GM19351 (cell line): ENCODE data around the gene TTC34.

Experiments used
- ATAC-seq: cut with Tn5 transposase; IDR thresholded peaks from one replicate; pipeline ENCODE4 v1.9.1; 2021; ENCODE audit warnings: mild to moderate bottlenecking, moderate library complexity; ENCODE audit not compliant: unreplicated experiment

The TTC34 gene

DNA sequence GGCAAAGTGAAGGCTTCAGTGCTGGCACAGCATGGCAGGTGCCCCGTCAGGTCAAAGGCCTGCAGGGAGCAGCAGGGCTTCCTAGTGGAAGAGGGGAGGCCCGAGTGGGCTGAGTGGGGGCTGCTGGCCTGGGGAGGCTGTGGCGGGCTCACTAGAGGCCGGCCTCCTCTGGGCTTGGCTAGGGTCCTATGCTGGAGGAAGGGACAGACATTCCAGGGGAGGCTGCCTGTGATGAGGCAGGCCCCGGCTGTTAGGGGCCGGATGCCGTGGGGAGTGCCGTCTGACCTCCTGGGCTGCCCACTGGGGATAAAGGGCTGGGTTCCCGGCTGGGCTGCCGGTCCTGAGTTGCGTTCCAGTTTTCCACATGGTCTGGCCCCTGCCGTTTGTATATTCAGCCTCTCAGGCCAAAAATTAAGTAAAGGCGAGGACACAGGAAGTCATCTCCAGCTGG is 193.8 kb downstream of the TTC34 start:
- no peak for ATAC-seq

- ATAC-seq = no peak
Measured at GRCh38 chr1:2606881-2607621, 194.4 kb downstream of the TTC34 start.

DNA sequence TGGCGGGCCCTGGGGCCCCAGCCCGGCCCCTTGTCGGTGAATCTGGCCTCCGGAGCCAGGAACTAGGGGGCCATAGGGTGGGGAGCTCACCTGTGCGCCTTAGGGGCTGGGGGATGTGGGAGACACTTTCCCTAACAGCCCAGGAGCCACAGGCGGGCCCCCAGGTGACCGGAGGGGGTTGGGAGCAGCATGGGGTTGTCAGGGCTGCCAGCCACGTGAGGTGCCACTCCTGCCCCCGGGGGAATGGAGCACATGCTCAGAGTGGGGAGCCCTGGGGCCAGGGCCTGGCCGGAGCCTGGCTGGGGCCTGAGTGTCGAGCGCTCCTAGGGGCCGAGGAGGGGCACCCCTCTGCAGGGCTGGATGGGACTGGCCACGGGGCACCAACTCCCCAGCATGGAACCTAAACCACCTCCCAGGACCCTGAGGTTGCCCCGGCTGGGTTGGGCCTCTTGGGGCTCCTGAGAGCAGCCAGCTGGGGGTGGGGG is 195.1 kb downstream of the TTC34 start:
- no peak for ATAC-seq

- no peak for ATAC-seq
Measured at GRCh38 chr1:2605509-2606395, 195.7 kb downstream of the TTC34 start.

GRCh38 chr1:2604844-2605508 is 196.5 kb downstream of the TTC34 start:
- no peak for ATAC-seq

DNA sequence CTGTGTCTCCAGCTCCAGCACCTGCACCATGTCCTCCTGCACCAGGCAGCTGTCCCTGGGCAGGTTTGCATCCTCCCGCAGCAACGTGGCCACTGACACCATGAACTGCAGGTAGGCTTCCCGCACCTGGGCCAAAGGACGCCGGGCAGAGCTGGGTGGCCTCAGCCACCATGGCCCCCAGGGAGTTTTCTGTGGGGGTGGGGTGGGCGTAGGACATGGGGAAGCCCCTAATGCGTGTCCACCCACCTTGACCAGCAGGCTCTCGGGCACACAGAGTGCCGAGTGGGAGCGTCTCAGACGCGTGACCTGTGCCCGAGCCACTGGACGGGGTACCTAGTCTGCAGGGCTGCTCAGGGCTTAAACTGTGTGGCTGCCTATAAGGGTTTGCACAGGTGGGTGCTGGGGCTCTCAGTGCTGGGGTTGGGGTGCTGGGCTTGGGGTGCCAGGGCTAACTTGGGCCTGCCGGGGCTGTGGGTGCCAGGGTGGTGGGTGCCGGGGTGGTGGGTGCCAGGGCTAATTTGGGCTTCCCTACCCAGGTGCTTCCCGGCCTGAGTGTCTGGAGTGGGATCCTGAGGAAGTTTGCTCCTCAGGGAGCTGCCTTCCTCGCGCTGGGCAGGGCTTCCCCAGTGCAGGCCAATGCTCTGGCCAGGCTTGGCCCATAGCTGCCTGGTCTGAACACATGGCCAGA is 197.2 kb downstream of the TTC34 start:
- no peak for ATAC-seq

DNA sequence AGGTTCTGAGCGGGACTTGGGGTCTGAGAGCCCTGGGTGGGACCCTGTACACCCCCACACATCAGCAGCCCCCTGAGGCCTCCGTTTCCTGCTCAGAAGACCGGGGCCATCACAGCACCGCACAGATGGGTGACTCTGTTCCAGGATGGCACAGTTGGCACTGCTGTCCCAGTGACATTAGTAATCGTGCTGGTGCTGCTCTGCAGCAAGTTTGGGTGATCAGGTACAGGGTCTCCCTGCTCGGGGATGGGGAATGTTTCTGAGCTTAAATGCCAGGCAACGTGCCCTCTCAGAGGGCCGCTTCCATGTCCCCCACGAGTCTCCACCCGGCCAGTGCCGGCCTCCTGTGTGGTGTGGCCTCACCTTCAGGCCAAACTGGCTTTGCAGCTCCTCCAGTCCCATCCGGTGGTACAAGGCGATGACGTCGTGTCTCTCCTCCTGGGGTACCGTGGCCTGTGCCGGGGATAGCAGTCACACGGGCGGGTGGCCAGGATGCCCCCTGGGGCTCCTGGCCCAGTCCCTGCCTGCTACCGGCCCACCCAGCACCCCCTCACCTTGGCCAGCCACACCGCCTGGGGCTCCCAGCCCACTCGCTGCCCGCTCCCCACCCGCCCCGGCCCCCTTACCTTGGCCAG is 197.9 kb downstream of the TTC34 start:
- no peak for ATAC-seq

DNA sequence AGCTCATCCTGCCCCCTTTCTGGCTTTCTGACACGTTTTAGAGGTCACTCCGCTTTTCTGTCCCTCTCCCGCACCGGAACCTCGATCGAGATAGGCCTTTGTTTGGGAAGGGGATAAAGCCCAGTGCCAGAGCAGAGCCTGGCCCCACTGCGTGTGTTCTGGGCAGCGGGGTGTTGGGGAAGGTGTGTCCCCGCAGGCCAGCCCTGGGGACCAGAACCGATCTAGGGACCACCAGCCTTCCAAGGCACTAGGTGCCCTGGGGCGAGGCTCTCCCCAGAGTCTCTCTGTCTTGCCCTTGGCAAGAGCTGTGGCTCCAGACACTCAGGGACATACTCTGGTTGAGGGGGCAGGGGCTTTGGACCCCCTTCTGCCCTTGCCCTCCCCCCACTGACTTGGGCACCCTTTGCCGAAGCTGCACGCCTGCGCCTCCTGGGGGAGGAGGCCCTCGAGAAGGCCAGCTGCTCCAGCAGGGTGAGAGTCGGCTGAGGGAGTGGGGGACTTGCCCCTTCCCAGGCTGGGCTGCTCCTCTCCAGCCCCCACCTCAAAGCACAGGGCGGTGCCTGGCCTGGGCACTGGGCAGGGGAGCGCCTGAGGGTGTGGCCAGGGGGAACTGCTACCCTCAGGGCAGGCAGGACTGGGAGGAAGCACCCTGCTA is 198.5 kb downstream of the TTC34 start:
- no peak for ATAC-seq

DNA sequence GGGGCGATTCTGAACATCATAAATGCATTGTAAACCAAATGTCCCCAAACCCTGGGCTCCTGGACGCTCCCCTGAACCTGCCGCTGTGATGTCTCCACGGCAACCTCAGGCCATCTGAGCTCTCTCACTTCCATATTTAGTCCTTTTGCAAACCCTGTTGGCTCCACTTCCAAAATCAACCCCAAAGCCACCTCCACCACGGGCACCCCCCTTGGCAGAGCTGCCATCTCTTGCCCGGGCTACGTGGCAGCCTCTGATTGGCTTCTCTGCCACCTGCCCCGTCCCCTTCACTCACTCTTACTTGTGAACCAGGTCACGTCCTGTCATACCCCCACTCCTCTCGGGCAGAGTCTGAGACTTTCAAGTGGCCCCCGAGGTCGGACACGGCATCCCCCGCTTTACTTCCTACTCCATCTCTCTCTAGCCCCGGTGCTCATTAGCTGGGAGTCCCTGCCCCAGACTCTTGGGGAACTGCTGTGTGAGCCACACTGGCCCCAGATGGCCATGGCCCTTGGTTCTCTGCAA is 199.1 kb downstream of the TTC34 start:
- ATAC-seq = no peak

- ATAC-seq = no peak
Measured at GRCh38 chr1:2601721-2602303, 199.7 kb downstream of the TTC34 start.

DNA sequence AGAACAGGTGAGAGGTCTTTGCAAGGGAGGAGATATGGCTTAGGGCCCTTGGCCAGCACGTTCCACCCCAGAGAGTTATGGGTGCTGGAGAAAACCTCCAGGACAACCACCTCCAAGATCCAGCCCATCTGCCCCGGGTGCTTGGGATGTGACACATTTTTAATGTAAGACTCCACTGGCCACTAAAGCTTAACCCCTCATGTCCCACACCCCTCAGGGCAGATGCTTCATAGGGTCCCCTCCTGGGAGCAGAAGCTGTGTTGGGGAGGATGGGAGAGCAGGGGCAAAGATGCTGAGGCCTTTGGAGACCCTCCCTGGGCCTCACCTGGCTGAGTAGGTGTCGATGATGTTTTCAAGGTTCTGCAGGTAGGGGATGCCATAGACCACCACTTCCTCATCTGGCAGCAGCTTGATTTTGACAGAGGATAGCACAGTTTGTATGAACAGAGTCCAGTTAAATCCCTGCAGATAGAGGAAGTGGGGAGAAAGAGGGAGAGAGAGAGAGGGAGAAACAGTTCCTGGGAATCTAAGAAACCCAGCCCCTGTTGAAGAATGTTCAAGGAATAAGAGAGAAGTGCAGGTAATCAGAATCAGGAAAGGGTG is 203.1 kb downstream of the TTC34 start:
- no peak for ATAC-seq

GRCh38 chr1:2597441-2598328 is 203.8 kb downstream of the TTC34 start:
- ATAC-seq = no peak

GRCh38 chr1:2596530-2597333 is 204.8 kb downstream of the TTC34 start:
- no peak for ATAC-seq

DNA sequence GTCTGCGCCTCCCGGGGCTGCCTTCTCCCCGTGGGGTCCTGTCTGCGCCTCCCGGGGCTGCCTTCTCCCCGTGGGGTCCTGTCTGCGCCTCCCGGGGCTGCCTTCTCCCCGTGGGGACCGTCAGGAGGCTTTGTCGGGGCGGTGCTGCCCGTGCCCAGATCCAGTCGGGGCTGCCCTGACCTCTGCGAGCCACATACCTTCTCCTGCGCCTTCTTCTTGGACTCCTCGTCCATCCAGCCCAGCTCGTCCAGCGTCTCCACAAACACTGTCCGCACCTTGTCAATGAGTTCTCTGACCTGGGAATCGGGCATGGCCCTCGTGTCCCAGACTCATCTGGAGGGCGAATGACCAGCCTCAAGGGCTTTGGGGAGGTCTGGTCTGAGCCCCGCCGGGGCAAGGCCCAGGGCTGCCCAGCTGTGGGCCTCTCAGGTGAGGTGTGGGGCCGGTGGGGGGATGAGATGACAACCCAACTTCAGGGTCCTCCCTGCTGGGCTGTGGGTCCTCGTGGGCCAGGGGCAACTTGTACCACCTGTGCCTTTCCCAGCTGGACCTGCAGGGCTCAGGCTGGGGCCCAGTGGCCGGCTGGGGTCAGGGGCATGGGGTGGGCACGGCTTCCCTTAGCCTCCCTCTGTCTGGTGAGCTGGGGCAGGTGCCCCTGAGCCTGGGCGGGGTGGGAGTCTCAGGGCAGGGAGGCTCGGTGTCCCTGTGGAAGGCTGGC is 205.5 kb downstream of the TTC34 start:
- no peak for ATAC-seq

DNA sequence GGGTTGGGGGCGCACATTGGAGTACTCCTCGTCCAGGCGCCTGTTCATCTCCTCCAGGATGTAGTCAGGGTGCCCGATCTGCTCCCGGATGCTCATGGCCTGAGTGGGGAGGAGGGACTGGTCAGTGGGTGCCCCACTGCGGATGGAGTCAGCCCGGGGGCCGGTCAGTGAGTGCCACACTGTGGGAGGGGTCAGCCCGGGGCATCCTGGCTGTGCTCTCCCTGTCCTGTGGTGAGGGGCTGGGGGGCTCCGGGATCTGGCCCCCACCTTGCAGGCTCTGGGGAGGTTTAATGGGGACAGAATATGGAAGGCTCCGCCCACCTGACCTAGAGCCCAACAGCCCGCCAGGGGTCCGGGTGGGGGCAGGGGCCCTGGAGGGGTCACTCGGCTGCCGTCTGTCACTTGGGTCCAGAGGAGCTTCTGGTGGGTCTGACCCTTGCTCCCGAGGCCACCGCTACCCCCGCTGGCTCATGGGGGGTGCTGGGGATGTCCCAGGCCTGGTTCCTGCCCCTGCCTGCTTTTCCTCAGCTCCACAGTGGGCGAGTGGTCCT is 206.2 kb downstream of the TTC34 start:
- no peak for ATAC-seq

DNA sequence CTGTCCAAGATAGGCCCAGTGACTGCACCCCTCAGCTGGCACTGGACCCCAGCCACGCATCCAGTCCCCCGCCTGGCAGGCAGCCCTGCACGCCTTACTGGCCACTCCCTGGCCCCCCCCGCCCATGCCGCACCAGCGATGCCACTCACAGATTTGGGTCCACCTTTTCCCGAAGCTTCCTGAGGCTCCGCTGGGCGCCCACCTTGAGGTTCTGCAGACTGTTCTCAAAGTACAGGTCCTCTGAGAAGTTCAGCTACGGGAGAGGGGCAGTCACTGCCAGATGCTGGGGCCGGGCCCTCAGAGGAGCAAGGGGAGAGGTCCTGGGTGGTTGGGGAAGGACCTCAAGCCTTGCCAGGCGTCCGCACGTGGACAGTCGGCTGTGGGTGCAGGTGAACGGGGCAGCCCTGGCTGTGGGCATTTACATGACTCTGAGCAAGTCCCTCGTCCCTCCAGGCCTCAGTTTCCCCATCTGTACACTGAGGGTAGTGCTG is 206.8 kb downstream of the TTC34 start:
- ATAC-seq = no peak
